ENCODE measurements around the gene COL1A1. TPM values are rescaled to one million over a fixed set of nuclear protein-coding genes. Genes with fewer than 3 reads are reported as not detected.

Gene COL1A1
- total and polyA plus RNA-seq, 2 experiments from 2014 or later: 6,472 to 15,283 TPM

GRCh38 chr17:50136096-50136687 lies 65.2 kb downstream of the COL1A1 start:
- H3K9me2 ChIP-seq (ENCODE audit: insufficient read depth): no peaks in the 10 kb centered on the region
- WGBS, 2 experiments (ENCODE audit: low coverage in 1 of 2, low lambda C conversion rate in 2 of 2, missing lambda C conversion rate in 2 of 2): 90 to 93% methylated on average over 11 of the region's 11 CpGs
- H3K4me1 ChIP-seq (ENCODE audit: insufficient read depth): peaks cover 22% of the 10 kb centered on the region
- no peaks in the 10 kb centered on the region for H3K9me3 ChIP-seq (ENCODE audit: low read depth)
- H3K79me2 ChIP-seq (ENCODE audit: insufficient read depth): peaks cover 12% of the 10 kb centered on the region; the same call in 1 of the 2 replicates
- no peak overlapping the region for H3K4me3 ChIP-seq
- peaks cover 28% of the 10 kb centered on the region for H3K36me3 ChIP-seq (ENCODE audit: low read depth)
- no peak overlapping the region for H2AFZ ChIP-seq
- in situ Hi-C loops (cut with MboI): no loop called here
- H3F3A ChIP-seq (ENCODE audit: insufficient read depth): peaks cover 34% of the 10 kb centered on the region; the same call in 1 of the 2 replicates
- H3K27ac ChIP-seq: no peak overlapping the region
- no peaks in the 10 kb centered on the region for H4K20me1 ChIP-seq (ENCODE audit: insufficient read depth)
- H3K27me3 ChIP-seq (replicated peaks; ENCODE audit: insufficient read depth): no peaks in the 10 kb centered on the region
- DNase-seq: no peak
- no peak overlapping the region for H3K4me2 ChIP-seq (ENCODE audit: unreplicated experiment)
- no peak overlapping the region for H3K9ac ChIP-seq
- no peak for TF ChIP-seq EZH2phosphoT487 (IDR thresholded peaks at IDR 0.05; ENCODE audit: insufficient read depth, low read depth)
- no peak for TF ChIP-seq EZH2 (IDR thresholded peaks at IDR 0.05; ENCODE audit: insufficient read depth, poor library complexity, severe bottlenecking)

GRCh38 chr17:50135316-50136095 lies 65.9 kb downstream of the COL1A1 start:
- TF ChIP-seq EZH2phosphoT487 (IDR thresholded peaks at IDR 0.05; ENCODE audit: insufficient read depth, low read depth): no peak
- TF ChIP-seq EZH2 (IDR thresholded peaks at IDR 0.05; ENCODE audit: insufficient read depth, poor library complexity, severe bottlenecking): no peak
- Histone ChIP-seq H3F3A (ENCODE audit: insufficient read depth) (peaks cover 34% of the 10 kb centered on the region; the same call in 1 of the 2 replicates), H3K4me1 (ENCODE audit: insufficient read depth) (peaks cover 22% of the 10 kb centered on the region), H3K27ac (no peak overlapping the region), H3K9me3 (ENCODE audit: low read depth) (no peaks in the 10 kb centered on the region), H3K36me3 (ENCODE audit: low read depth) (peaks cover 24% of the 10 kb centered on the region), H3K79me2 (ENCODE audit: insufficient read depth) (peaks cover 12% of the 10 kb centered on the region; the same call in 1 of the 2 replicates), H3K4me2 (ENCODE audit: unreplicated experiment) (no peak overlapping the region), H3K9ac (no peak overlapping the region), H2AFZ (no peak overlapping the region), H4K20me1 (ENCODE audit: insufficient read depth) (no peaks in the 10 kb centered on the region), H3K4me3 (no peak overlapping the region), H3K9me2 (ENCODE audit: insufficient read depth) (no peaks in the 10 kb centered on the region), H3K27me3 (replicated peaks; ENCODE audit: insufficient read depth) (no peaks in the 10 kb centered on the region)
- 94 to 96% methylated on average over 13 to 16 of the region's 16 CpGs for WGBS, 2 experiments (ENCODE audit: low coverage in 1 of 2, low lambda C conversion rate in 2 of 2, missing lambda C conversion rate in 2 of 2)
- DNase-seq: no peak
- in situ Hi-C loops (cut with MboI): no loop called here

- 55 to 61% methylated on average over 13 to 16 of the region's 16 CpGs for WGBS, 2 experiments (ENCODE audit: low coverage in 1 of 2, low lambda C conversion rate in 2 of 2, missing lambda C conversion rate in 2 of 2)
- H3K27ac ChIP-seq: peak overlapping the region; percentile 44
- peaks cover 22% of the 10 kb centered on the region for H3K4me1 ChIP-seq (ENCODE audit: insufficient read depth)
- in situ Hi-C loops (cut with MboI): no loop called here
- no peak overlapping the region for H3K4me2 ChIP-seq (ENCODE audit: unreplicated experiment)
- H3K79me2 ChIP-seq (ENCODE audit: insufficient read depth): peaks cover 10% of the 10 kb centered on the region; the same call in 1 of the 2 replicates
- no peaks in the 10 kb centered on the region for H3K27me3 ChIP-seq (replicated peaks; ENCODE audit: insufficient read depth)
- no peaks in the 10 kb centered on the region for H4K20me1 ChIP-seq (ENCODE audit: insufficient read depth)
- no peak for TF ChIP-seq EZH2 (IDR thresholded peaks at IDR 0.05; ENCODE audit: insufficient read depth, poor library complexity, severe bottlenecking)
- no peak for TF ChIP-seq EZH2phosphoT487 (IDR thresholded peaks at IDR 0.05; ENCODE audit: insufficient read depth, low read depth)
- H2AFZ ChIP-seq: no peak overlapping the region
- H3K36me3 ChIP-seq (ENCODE audit: low read depth): peaks cover 15% of the 10 kb centered on the region
- peaks cover 34% of the 10 kb centered on the region; the same call in 1 of the 2 replicates for H3F3A ChIP-seq (ENCODE audit: insufficient read depth)
- peak; percentile 69 for DNase-seq
- no peak overlapping the region for H3K4me3 ChIP-seq
- H3K9me2 ChIP-seq (ENCODE audit: insufficient read depth): no peaks in the 10 kb centered on the region
- H3K9ac ChIP-seq: 0 out of 2 replicates have a peak overlapping the region, but pooled peaks have one; percentile 36
- no peaks in the 10 kb centered on the region for H3K9me3 ChIP-seq (ENCODE audit: low read depth)
Measured at GRCh38 chr17:50134206-50135110, 67.0 kb downstream of the COL1A1 start.

DNA sequence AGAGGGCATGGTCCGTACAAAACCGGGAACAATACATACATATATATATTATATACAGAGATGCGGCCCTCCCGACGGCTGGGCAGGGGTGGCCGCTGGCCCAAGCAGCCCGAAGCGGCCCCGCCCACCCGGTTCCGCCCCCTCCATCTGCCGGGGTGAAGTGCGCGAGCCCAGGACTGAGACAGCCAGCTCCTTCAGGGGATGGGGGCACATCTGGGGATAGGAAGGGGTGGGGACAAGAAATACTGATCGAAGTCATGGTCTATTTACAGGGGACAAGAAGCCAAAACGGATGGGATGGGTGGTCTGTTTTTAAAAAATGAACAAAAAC lies 67.7 kb downstream of the COL1A1 start:
- no peak overlapping the region for H2AFZ ChIP-seq
- peak; percentile 39 for DNase-seq
- peaks cover 8% of the 10 kb centered on the region for H3K36me3 ChIP-seq (ENCODE audit: low read depth)
- H3K9me2 ChIP-seq (ENCODE audit: insufficient read depth): no peaks in the 10 kb centered on the region
- H3K4me3 ChIP-seq: no peak overlapping the region
- peaks cover 34% of the 10 kb centered on the region; the same call in 1 of the 2 replicates for H3F3A ChIP-seq (ENCODE audit: insufficient read depth)
- peak overlapping the region; percentile 44 for H3K27ac ChIP-seq
- no peaks in the 10 kb centered on the region for H3K27me3 ChIP-seq (replicated peaks; ENCODE audit: insufficient read depth)
- H3K4me1 ChIP-seq (ENCODE audit: insufficient read depth): peaks cover 22% of the 10 kb centered on the region
- in situ Hi-C loops (cut with MboI): no loop called here
- 21 to 22% methylated on average over 13 to 16 of the region's 16 CpGs for WGBS, 2 experiments (ENCODE audit: low coverage in 1 of 2, low lambda C conversion rate in 2 of 2, missing lambda C conversion rate in 2 of 2)
- no peak overlapping the region for H3K4me2 ChIP-seq (ENCODE audit: unreplicated experiment)
- peaks cover 3% of the 10 kb centered on the region; the same call in 1 of the 2 replicates for H3K79me2 ChIP-seq (ENCODE audit: insufficient read depth)
- peak overlapping the region; percentile 36; the same call in 1 of the 2 replicates for H3K9ac ChIP-seq
- H4K20me1 ChIP-seq (ENCODE audit: insufficient read depth): no peaks in the 10 kb centered on the region
- no peaks in the 10 kb centered on the region for H3K9me3 ChIP-seq (ENCODE audit: low read depth)
- TF ChIP-seq EZH2phosphoT487 (IDR thresholded peaks at IDR 0.05; ENCODE audit: insufficient read depth, low read depth) (no peak), EZH2 (IDR thresholded peaks at IDR 0.05; ENCODE audit: insufficient read depth, poor library complexity, severe bottlenecking) (no peak)

Small RNA genes lying within 50 kb of the gene (small RNA-seq; reads per million reads assigned to genes)
- gene SUMO2P7 (ENCODE audit: low read depth, low replicate concordance): not detected

Other genes starting within 250 kb of the COL1A1 start
- 0.76 TPM in 1 of 2 replicates, not detected in the other for gene DLX4, start 232.4 kb downstream of the COL1A1 start, total RNA-seq (2014; rRNA removed; shearing (Covaris generic))
- 0.15 and 0.40 TPM in 2 replicates for gene DLX4, start 232.4 kb downstream of the COL1A1 start, polyA plus RNA-seq (2016; fragmentation: Nextera tagmentation; extraction: Ambion mirVana)
- gene DLX3, start 206.4 kb downstream of the COL1A1 start, total RNA-seq (2014; rRNA removed; shearing (Covaris generic)): 0.43 and 0.51 TPM in 2 replicates
- gene DLX3, start 206.4 kb downstream of the COL1A1 start, polyA plus RNA-seq (2016; fragmentation: Nextera tagmentation; extraction: Ambion mirVana): 1.0 and 1.4 TPM in 2 replicates
- gene ITGA3, start 145.5 kb downstream of the COL1A1 start, total RNA-seq (2014; rRNA removed; shearing (Covaris generic)): 321 and 330 TPM in 2 replicates
- gene ITGA3, start 145.5 kb downstream of the COL1A1 start, polyA plus RNA-seq (2016; fragmentation: Nextera tagmentation; extraction: Ambion mirVana): 105 and 111 TPM in 2 replicates
- gene PDK2, start 106.3 kb downstream of the COL1A1 start, total RNA-seq (2014; rRNA removed; shearing (Covaris generic)): 25.9 and 30.2 TPM in 2 replicates
- 48.1 and 56.0 TPM in 2 replicates for gene PDK2, start 106.3 kb downstream of the COL1A1 start, polyA plus RNA-seq (2016; fragmentation: Nextera tagmentation; extraction: Ambion mirVana)
- gene SAMD14, start 71.5 kb downstream of the COL1A1 start, total RNA-seq (2014; rRNA removed; shearing (Covaris generic)): 3.0 and 4.4 TPM in 2 replicates
- 1.3 TPM in 2 replicates for gene SAMD14, start 71.5 kb downstream of the COL1A1 start, polyA plus RNA-seq (2016; fragmentation: Nextera tagmentation; extraction: Ambion mirVana)
- 62.0 and 69.4 TPM in 2 replicates for gene PPP1R9B, start 51.0 kb downstream of the COL1A1 start, total RNA-seq (2014; rRNA removed; shearing (Covaris generic))
- 2.3 and 3.2 TPM in 2 replicates for gene PPP1R9B, start 51.0 kb downstream of the COL1A1 start, polyA plus RNA-seq (2016; fragmentation: Nextera tagmentation; extraction: Ambion mirVana)
- 1.6 TPM in 1 of 2 replicates, not detected in the other for gene SGCA, start 35.6 kb downstream of the COL1A1 start, total RNA-seq (2014; rRNA removed; shearing (Covaris generic))
- 1.4 and 1.8 TPM in 2 replicates for gene SGCA, start 35.6 kb downstream of the COL1A1 start, polyA plus RNA-seq (2016; fragmentation: Nextera tagmentation; extraction: Ambion mirVana)
- 0.32 TPM in 1 of 2 replicates, not detected in the other for gene TMEM92, start 72.8 kb upstream of the COL1A1 start, total RNA-seq (2014; rRNA removed; shearing (Covaris generic))
- 0.61 TPM in 1 of 2 replicates, not detected in the other for gene TMEM92, start 72.8 kb upstream of the COL1A1 start, polyA plus RNA-seq (2016; fragmentation: Nextera tagmentation; extraction: Ambion mirVana)
- 43.6 and 70.1 TPM in 2 replicates for gene XYLT2, start 144.5 kb upstream of the COL1A1 start, total RNA-seq (2014; rRNA removed; shearing (Covaris generic))
- 25.3 and 27.3 TPM in 2 replicates for gene XYLT2, start 144.5 kb upstream of the COL1A1 start, polyA plus RNA-seq (2016; fragmentation: Nextera tagmentation; extraction: Ambion mirVana)
- 49.3 and 57.9 TPM in 2 replicates for gene MRPL27, start 171.6 kb upstream of the COL1A1 start, total RNA-seq (2014; rRNA removed; shearing (Covaris generic))
- gene MRPL27, start 171.6 kb upstream of the COL1A1 start, polyA plus RNA-seq (2016; fragmentation: Nextera tagmentation; extraction: Ambion mirVana): 115 and 120 TPM in 2 replicates
- 1.1 and 4.3 TPM in 2 replicates for gene EME1, start 171.6 kb upstream of the COL1A1 start, total RNA-seq (2014; rRNA removed; shearing (Covaris generic))
- gene EME1, start 171.6 kb upstream of the COL1A1 start, polyA plus RNA-seq (2016; fragmentation: Nextera tagmentation; extraction: Ambion mirVana): 3.8 and 4.1 TPM in 2 replicates
- 144 and 164 TPM in 2 replicates for gene LRRC59, start 195.9 kb upstream of the COL1A1 start, total RNA-seq (2014; rRNA removed; shearing (Covaris generic))
- gene LRRC59, start 195.9 kb upstream of the COL1A1 start, polyA plus RNA-seq (2016; fragmentation: Nextera tagmentation; extraction: Ambion mirVana): 110 and 111 TPM in 2 replicates
- 8.6 and 18.7 TPM in 2 replicates for gene ACSF2, start 224.6 kb upstream of the COL1A1 start, total RNA-seq (2014; rRNA removed; shearing (Covaris generic))
- gene ACSF2, start 224.6 kb upstream of the COL1A1 start, polyA plus RNA-seq (2016; fragmentation: Nextera tagmentation; extraction: Ambion mirVana): 3.2 and 3.7 TPM in 2 replicates